Activated naive CD4-positive, alpha-beta T cell (primary cell): ENCODE data around the gene UCK2.

Experiments
- DNase-seq, 4 experiments: peaks; one replicate each; lab custom pipeline; 2025; lab: John Stamatoyannopoulos, UW

The UCK2 gene

GRCh38 chr1:165856021-165856420 lies 28.6 kb downstream of the UCK2 start:
- no peak for DNase-seq

- no peak for DNase-seq
These were observed 29.2 kb downstream of the UCK2 start for GRCh38 chr1:165856606-165857005.

GRCh38 chr1:165857046-165857801 lies 29.8 kb downstream of the UCK2 start:
- no peak for DNase-seq

GRCh38 chr1:165858364-165858823 lies 31.0 kb downstream of the UCK2 start:
- no peak for DNase-seq

- no peak for DNase-seq
These were observed 31.8 kb downstream of the UCK2 start for GRCh38 chr1:165858967-165859845.

GRCh38 chr1:165860065-165860464 lies 32.7 kb downstream of the UCK2 start:
- DNase-seq = no peak

GRCh38 chr1:165861911-165862310 lies 34.5 kb downstream of the UCK2 start:
- DNase-seq = no peak

GRCh38 chr1:165862448-165862847 lies 35.0 kb downstream of the UCK2 start:
- DNase-seq = no peak

GRCh38 chr1:165863346-165863745 lies 35.9 kb downstream of the UCK2 start:
- DNase-seq = no peak

- DNase-seq = no peak
These were observed 38.4 kb downstream of the UCK2 start for GRCh38 chr1:165865633-165866340.

GRCh38 chr1:165869343-165869742 lies 41.9 kb downstream of the UCK2 start:
- DNase-seq = no peak

GRCh38 chr1:165871311-165872067 lies 44.1 kb downstream of the UCK2 start:
- peak in 2 of 4 experiments; percentile 6 to 7 for DNase-seq

- DNase-seq = no peak
These were observed 46.1 kb downstream of the UCK2 start for GRCh38 chr1:165873481-165873880.

GRCh38 chr1:165874643-165875042 lies 47.2 kb downstream of the UCK2 start:
- no peak for DNase-seq

GRCh38 chr1:165875171-165875570 lies 47.8 kb downstream of the UCK2 start:
- no peak for DNase-seq

GRCh38 chr1:165875604-165876003 lies 48.2 kb downstream of the UCK2 start:
- no peak for DNase-seq

- DNase-seq = no peak
These were observed 48.7 kb downstream of the UCK2 start for GRCh38 chr1:165876121-165876520.

- no peak for DNase-seq
These were observed 50.0 kb downstream of the UCK2 start for GRCh38 chr1:165877411-165877810.

GRCh38 chr1:165877940-165878556 lies 50.6 kb downstream of the UCK2 start:
- no peak for DNase-seq

GRCh38 chr1:165879946-165880345 lies 52.5 kb downstream of the UCK2 start:
- DNase-seq = no peak

GRCh38 chr1:165880993-165881392 lies 53.6 kb downstream of the UCK2 start:
- no peak for DNase-seq
